A673 (cell line): Measurements from ENCODE around the gene KCNIP3.

Experiments used
- CTCF ChIP-seq: fragments of 300-800, 200-600 bp; sonication (generic); conservative IDR thresholded peaks from 2 replicates; pipeline ENCODE4 v1.5.1; 2017; ENCODE audit warnings: low read depth, mild to moderate bottlenecking, antibody characterized with exemption, low read length, moderate library complexity, mixed read lengths
- EZH2 ChIP-seq: fragments of 200-600 bp; sonication (generic); IDR thresholded peaks from 2 replicates; pipeline ENCODE4 v1.6.1; 2017; ENCODE audit warnings: borderline replicate concordance, low read depth, mild to moderate bottlenecking, mixed read lengths, antibody characterized with exemption, low read length; ENCODE audit not compliant: poor library complexity, severe bottlenecking

DNA sequence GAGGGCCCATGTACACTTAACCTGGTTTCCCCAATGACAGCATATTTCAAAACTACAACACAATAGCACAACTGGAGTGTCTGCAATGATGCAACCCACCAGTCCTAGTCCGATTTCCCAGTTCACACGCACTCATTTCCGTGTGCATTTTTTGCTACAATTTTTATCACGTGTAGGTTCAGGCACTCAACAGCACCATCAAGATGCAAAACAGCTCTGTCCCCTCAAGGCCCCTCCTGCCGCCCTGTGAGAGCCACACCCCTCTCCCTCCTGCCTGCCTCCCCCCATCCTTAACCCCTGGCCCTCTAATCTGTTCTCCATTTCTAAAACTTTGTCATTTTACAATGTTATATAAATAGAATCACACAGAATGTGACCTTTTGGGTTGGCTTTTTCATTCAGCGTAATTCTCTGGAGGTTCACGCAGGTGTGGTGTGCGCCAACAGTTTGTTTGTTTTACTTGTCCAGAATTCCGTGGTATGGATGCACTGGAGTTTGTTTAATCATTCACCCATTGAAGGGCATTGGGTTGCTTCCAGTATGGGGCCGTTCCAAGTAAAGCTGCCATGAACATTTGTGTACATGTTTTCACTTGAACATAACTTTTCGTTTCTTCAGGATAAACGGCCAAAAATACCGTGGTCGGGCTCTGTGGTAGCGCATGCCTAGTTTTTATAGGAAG lies 8.4 kb downstream of the KCNIP3 start:
- TF ChIP-seq CTCF (no peak), EZH2 (no peak)
